Measurements from ENCODE around the gene FNDC3B.

Gene FNDC3B

DNA sequence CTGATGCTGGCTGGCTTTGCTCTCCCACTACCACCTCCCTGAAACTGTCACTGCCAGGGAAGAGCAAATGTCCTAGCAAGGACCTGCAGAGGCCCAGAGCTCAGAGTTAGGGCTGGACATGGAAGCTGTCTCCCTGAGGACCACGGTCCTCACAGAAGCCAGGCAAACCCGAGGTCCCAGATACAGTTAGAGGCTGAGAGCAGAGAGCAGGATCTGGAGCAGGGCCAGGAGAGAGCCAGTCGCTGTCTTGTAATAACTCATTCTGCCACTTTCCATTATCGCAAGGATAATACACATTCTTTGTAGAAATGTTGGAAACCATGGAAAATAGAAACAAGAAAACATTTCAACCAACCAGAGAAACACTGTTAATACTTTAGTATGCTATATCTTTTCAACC, 398.8 kb downstream of the FNDC3B start:
- ChIA-PET POLR2A (no interaction called here), CTCF (no interaction called here)
- TF ChIP-seq INSM2 (tag by site-specific recombination; IDR thresholded peaks at IDR 0.05), result no peak
- no peak for TF ChIP-seq ZSCAN23 (tag by site-specific recombination; IDR thresholded peaks at IDR 0.05)
- TF ChIP-seq ZNF23 (tag by site-specific recombination; IDR thresholded peaks at IDR 0.05; ENCODE audit: borderline replicate concordance), result no peak
- no peak for TF ChIP-seq KLF16 (tag by site-specific recombination; IDR thresholded peaks at IDR 0.05)
- TF ChIP-seq BCL11B (tag by site-specific recombination; IDR thresholded peaks at IDR 0.05; ENCODE audit: low read depth), result no peak
- TF ChIP-seq ZBTB7A (tag by site-specific recombination; IDR thresholded peaks at IDR 0.05; ENCODE audit: low read depth), result no peak
- no peak for TF ChIP-seq ZNF335 (tag by site-specific recombination; conservative IDR thresholded peaks at IDR 0.05)
- TF ChIP-seq SETDB1 (IDR thresholded peaks at IDR 0.05; ENCODE audit: insufficient read length, low read length), result no peak
- no peak for TF ChIP-seq ZNF776 (tag by site-specific recombination; IDR thresholded peaks at IDR 0.05; ENCODE audit: borderline replicate concordance)
- no peak for TF ChIP-seq MZF1 (tag by site-specific recombination; IDR thresholded peaks at IDR 0.05; ENCODE audit: borderline replicate concordance)
- no peak for TF ChIP-seq ZNF433 (tag by site-specific recombination; IDR thresholded peaks at IDR 0.05; ENCODE audit: low read depth)
- no peak for TF ChIP-seq ZNF488 (tag by site-specific recombination; IDR thresholded peaks at IDR 0.05)
- no peak for TF ChIP-seq ZNF292 (tag by site-specific recombination; IDR thresholded peaks at IDR 0.05; ENCODE audit: borderline replicate concordance, low read depth)
- TF ChIP-seq BCL6B (tag by site-specific recombination; IDR thresholded peaks at IDR 0.05), result no peak
- no peak for TF ChIP-seq ZNF266 (tag by site-specific recombination; IDR thresholded peaks at IDR 0.05; ENCODE audit: low read depth)
- TF ChIP-seq, protein P1, sequence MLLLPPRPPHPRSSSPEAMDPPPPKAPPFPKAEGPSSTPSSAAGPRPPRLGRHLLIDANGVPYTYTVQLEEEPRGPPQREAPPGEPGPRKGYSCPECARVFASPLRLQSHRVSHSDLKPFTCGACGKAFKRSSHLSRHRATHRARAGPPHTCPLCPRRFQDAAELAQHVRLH (tag by site-specific recombination; IDR thresholded peaks at IDR 0.05), result no peak
- Histone ChIP-seq H3K36me3 (ENCODE audit: control insufficient read depth in 2 of 2, insufficient read depth in 1 of 2, low read length in 2 of 2) (no peaks in the 10 kb centered on the region), H3K4me3 (ENCODE audit: low read depth, low read length) (no peak overlapping the region), H3K9me3 (ENCODE audit: control insufficient read depth, insufficient read depth, low read depth, low read length) (no peaks in the 10 kb centered on the region), H3K27ac (ENCODE audit: extremely low read depth, low read depth, low read length) (no peak overlapping the region), H3K4me1 (ENCODE audit: control insufficient read depth, insufficient read depth, low read length) (no peaks in the 10 kb centered on the region)

- Histone ChIP-seq H3K9me3 (ENCODE audit: control insufficient read depth, insufficient read depth, low read depth, low read length) (no peaks in the 10 kb centered on the region), H3K4me1 (ENCODE audit: control insufficient read depth, insufficient read depth, low read length) (no peaks in the 10 kb centered on the region), H3K36me3 (ENCODE audit: control insufficient read depth in 2 of 2, insufficient read depth in 1 of 2, low read length in 2 of 2) (no peaks in the 10 kb centered on the region), H3K4me3 (ENCODE audit: low read depth, low read length) (no peak overlapping the region), H3K27ac (ENCODE audit: extremely low read depth, low read depth, low read length) (no peak overlapping the region)
- ChIA-PET CTCF (interaction anchor here (1.2 kb wide), 1 partner anchor 20 kb away, joined by 3 read pairs; no protein-coding TSS in a partner anchor), POLR2A (no interaction called here)
- TF ChIP-seq ZFP69B (tag by site-specific recombination; IDR thresholded peaks at IDR 0.05) (no peak), REPIN1 (tag by site-specific recombination; IDR thresholded peaks at IDR 0.05; ENCODE audit: low read depth) (no peak), ZNF704 (tag by site-specific recombination; IDR thresholded peaks at IDR 0.05) (no peak), ZNF600 (tag by site-specific recombination; IDR thresholded peaks at IDR 0.05) (no peak), KLF9 (tag by site-specific recombination; IDR thresholded peaks at IDR 0.05; ENCODE audit: low read depth) (no peak), ZNF747 (tag by site-specific recombination; IDR thresholded peaks at IDR 0.05) (no peak), ZNF629 (tag by site-specific recombination; IDR thresholded peaks at IDR 0.05) (no peak), ZFHX2 (tag by site-specific recombination; conservative IDR thresholded peaks at IDR 0.05) (no peak), ZNF48 (tag by site-specific recombination; IDR thresholded peaks at IDR 0.05) (no peak), ZNF843 (tag by site-specific recombination; IDR thresholded peaks at IDR 0.05) (no peak), ZNF521 (tag by site-specific recombination; IDR thresholded peaks at IDR 0.05) (no peak), MZF1 (tag by site-specific recombination; IDR thresholded peaks at IDR 0.05; ENCODE audit: borderline replicate concordance) (no peak)
- TF ChIP-seq, protein P2, sequence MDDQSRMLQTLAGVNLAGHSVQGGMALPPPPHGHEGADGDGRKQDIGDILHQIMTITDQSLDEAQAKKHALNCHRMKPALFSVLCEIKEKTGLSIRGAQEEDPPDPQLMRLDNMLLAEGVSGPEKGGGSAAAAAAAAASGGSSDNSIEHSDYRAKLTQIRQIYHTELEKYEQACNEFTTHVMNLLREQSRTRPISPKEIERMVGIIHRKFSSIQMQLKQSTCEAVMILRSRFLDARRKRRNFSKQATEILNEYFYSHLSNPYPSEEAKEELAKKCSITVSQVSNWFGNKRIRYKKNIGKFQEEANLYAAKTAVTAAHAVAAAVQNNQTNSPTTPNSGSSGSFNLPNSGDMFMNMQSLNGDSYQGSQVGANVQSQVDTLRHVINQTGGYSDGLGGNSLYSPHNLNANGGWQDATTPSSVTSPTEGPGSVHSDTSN (CRISPR knock-in tag; IDR thresholded peaks at IDR 0.05), result no peak
- TF ChIP-seq, protein P3, sequence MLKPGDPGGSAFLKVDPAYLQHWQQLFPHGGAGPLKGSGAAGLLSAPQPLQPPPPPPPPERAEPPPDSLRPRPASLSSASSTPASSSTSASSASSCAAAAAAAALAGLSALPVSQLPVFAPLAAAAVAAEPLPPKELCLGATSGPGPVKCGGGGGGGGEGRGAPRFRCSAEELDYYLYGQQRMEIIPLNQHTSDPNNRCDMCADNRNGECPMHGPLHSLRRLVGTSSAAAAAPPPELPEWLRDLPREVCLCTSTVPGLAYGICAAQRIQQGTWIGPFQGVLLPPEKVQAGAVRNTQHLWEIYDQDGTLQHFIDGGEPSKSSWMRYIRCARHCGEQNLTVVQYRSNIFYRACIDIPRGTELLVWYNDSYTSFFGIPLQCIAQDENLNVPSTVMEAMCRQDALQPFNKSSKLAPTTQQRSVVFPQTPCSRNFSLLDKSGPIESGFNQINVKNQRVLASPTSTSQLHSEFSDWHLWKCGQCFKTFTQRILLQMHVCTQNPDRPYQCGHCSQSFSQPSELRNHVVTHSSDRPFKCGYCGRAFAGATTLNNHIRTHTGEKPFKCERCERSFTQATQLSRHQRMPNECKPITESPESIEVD (tag by site-specific recombination; IDR thresholded peaks at IDR 0.05), result no peak
These were observed 402.2 kb downstream of the FNDC3B start for GRCh38 chr3:172441581-172441980.
